AG04449 (cell line): ENCODE results near the gene CDC5L.

ENCODE experiments used
- CTCF ChIA-PET: fragments of 350-600 bp; formaldehyde crosslinking; extraction: SDS; loops from one replicate; lab custom pipeline; 2021; ENCODE audit warnings: antibody characterized with exemption; lab: Yijun Ruan, JAX
- POLR2A ChIA-PET: fragments of 400-600, 350-600 bp; formaldehyde crosslinking; extraction: SDS; loops from one replicate; lab custom pipeline; 2020; ENCODE audit warnings: antibody characterized with exemption, inconsistent platforms; lab: Yijun Ruan, JAX
- DNase-seq: peaks from one replicate; pipeline ENCODE4 v3.0.0-alpha.2; 2010; ENCODE audit warnings: low read depth, low spot score
- H3K4me3 ChIP-seq: 2 replicates; pipeline ENCODE4 v1.5.1; 2011; ENCODE audit warnings: low read depth, mild to moderate bottlenecking, control low read depth, low read length
- CTCF ChIP-seq: IDR thresholded peaks from one replicate; pipeline ENCODE4 v1.5.1; 2011; ENCODE audit warnings: mild to moderate bottlenecking, moderate library complexity, low read length, control low read depth, inconsistent platforms; ENCODE audit not compliant: insufficient read depth; ENCODE audit errors: missing control alignments

Gene CDC5L

GRCh38 chr6:44477293-44477894 is 89.9 kb downstream of the CDC5L start:
- no peak for DNase-seq
- no peak overlapping the region for H3K4me3 ChIP-seq
- ChIA-PET CTCF (interaction anchor here (1.1 to 8.5 kb wide), 10 partner anchors 11 to 1447 kb away, joined by 3 to 158 read pairs (median 48); no protein-coding TSS in a partner anchor), POLR2A (no interaction called here)
- TF ChIP-seq CTCF: no peak

- no peak for TF ChIP-seq CTCF
- POLR2A ChIA-PET: no interaction called here
- H3K4me3 ChIP-seq: no peak overlapping the region
- DNase-seq: no peak
- CTCF ChIA-PET: interaction anchor here (1.2 to 8.5 kb wide), 8 partner anchors 10 to 1446 kb away, joined by 4 to 158 read pairs (median 84); no protein-coding TSS in a partner anchor
Observed at GRCh38 chr6:44478158-44478557, 90.7 kb downstream of the CDC5L start.

- ChIA-PET CTCF (interaction anchor here (4.0 to 8.5 kb wide), 4 partner anchors 10 to 1445 kb away, joined by 58 to 158 read pairs (median 136); no protein-coding TSS in a partner anchor), POLR2A (no interaction called here)
- no peak for TF ChIP-seq CTCF
Observed at GRCh38 chr6:44478591-44479254, 91.2 kb downstream of the CDC5L start.

GRCh38 chr6:44480097-44480541 is 92.6 kb downstream of the CDC5L start:
- no peak for DNase-seq
- H3K4me3 ChIP-seq: no peak overlapping the region
- no peak for TF ChIP-seq CTCF
- ChIA-PET CTCF (interaction anchor here (6.9 kb wide), 1 partner anchor 170 kb away, joined by 153 read pairs; no protein-coding TSS in a partner anchor), POLR2A (no interaction called here)

More at GRCh38 chr6:44478591-44479254, 91.2 kb downstream of the CDC5L start:
- DNase-seq: no peak
- no peak overlapping the region for H3K4me3 ChIP-seq

GRCh38 chr6:44481056-44481455 is 93.5 kb downstream of the CDC5L start:
- no peak overlapping the region for H3K4me3 ChIP-seq
- ChIA-PET CTCF (no interaction called here), POLR2A (no interaction called here)
- no peak for TF ChIP-seq CTCF
- DNase-seq: no peak

- no peak for DNase-seq
- POLR2A ChIA-PET: no interaction called here
- CTCF ChIA-PET: no interaction called here
- no peak overlapping the region for H3K4me3 ChIP-seq
- TF ChIP-seq CTCF: no peak
Observed at GRCh38 chr6:44481760-44482159, 94.3 kb downstream of the CDC5L start.
